ENCODE measurements around the gene C1GALT1.

Gene C1GALT1

GRCh38 chr7:7272294-7272693, 90.0 kb downstream of the C1GALT1 start:
- no peak for DNase-seq (ENCODE audit: low spot score)

GRCh38 chr7:7274782-7275181, 92.4 kb downstream of the C1GALT1 start:
- no peak for DNase-seq (ENCODE audit: low spot score)

- DNase-seq (ENCODE audit: low spot score), result no peak
These were observed 93.8 kb downstream of the C1GALT1 start for GRCh38 chr7:7276161-7276560.

GRCh38 chr7:7290429-7291122, 108.2 kb downstream of the C1GALT1 start:
- no peak for DNase-seq (ENCODE audit: low spot score)

- DNase-seq (ENCODE audit: low spot score), result no peak
These were observed 109.7 kb downstream of the C1GALT1 start for GRCh38 chr7:7292085-7292484.

GRCh38 chr7:7292608-7293007, 110.3 kb downstream of the C1GALT1 start:
- DNase-seq (ENCODE audit: low spot score), result no peak

GRCh38 chr7:7293092-7293491, 110.7 kb downstream of the C1GALT1 start:
- DNase-seq (ENCODE audit: low spot score), result no peak

- DNase-seq (ENCODE audit: low spot score), result no peak
These were observed 112.6 kb downstream of the C1GALT1 start for GRCh38 chr7:7294911-7295310.

Data from globus pallidus (tissue), 1 donor.